ENCODE results near the gene NRF1.

DNA sequence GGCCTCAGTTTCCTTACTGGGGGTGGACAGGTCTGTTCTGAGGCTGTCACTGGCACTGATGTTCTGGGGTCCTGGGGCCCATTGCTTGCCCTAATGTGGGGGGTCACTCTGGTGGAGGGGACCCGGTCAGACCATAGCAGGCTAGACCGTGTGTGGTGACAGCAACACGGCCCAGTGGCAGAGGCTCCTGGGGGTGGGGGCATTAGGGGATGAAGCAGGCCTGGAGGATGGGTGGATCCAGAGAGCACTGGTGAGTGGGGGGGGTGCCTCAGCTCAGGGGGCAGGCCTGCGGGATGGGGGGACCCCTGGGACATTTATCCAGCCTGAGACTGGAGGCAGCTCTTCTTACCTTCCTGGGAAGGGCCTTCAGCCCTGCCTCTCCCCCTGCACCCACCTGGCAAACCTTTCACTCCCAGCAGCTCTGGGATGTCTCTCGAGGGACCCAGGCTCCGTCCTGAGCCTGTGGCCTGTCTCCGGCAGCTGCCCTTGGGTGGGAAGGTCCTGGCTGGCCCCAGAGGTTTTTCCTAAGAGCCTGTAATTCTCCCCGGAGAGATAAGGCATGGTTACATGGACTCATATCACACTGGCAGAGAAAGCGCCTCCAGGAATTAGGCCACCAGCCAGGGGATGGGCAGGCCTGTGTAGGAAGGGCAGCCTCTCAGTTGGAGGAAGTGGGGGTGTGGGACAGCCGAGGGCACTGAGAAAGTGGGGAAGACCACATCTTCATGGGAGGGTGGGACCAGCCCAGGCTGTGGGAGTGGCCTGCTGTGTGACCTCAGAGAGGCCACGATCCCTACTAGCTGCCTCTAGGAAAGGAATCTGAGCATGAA is 193.6 kb downstream of the NRF1 start:
- TF ChIP-seq POLR2A (IDR thresholded peaks at IDR 0.05; ENCODE audit: low read depth, low read length), result no peak
- TF ChIP-seq POLR2AphosphoS5 (IDR thresholded peaks at IDR 0.05; ENCODE audit: low read depth, low read length), result no peak
- no peak for TF ChIP-seq TAF1 (IDR thresholded peaks at IDR 0.05; ENCODE audit: low read depth, low read length)
- no peak for TF ChIP-seq POU2F2 (IDR thresholded peaks at IDR 0.05; ENCODE audit: low read depth, low read length)
- TF ChIP-seq PAX5 (IDR thresholded peaks at IDR 0.05; ENCODE audit: insufficient read depth, low read length, severe bottlenecking), result no peak
